Activated CD4-positive, CD25-positive, alpha-beta regulatory T cell treated with anti-CD3 and anti-CD28 coated beads, Interleukin-2, amount 50 U/mL, for 16 hours (primary cell): ENCODE measurements around the gene HIP1.
"Not testable (repeated sequence)": the region's sequence is repeated elsewhere in the genome, so short reads cannot be mapped to it uniquely, and the experiment has no call there.

Experiments used
- DNase-seq: peaks from one replicate; pipeline ENCODE4 v3.0.0-alpha.2; 2020; ENCODE audit warnings: low read depth, low spot score

The HIP1 gene

GRCh38 chr7:75616421-75617167 is 122.1 kb downstream of the HIP1 start:
- no peak for DNase-seq

- DNase-seq: no peak
Measured at GRCh38 chr7:75614401-75614800, 124.3 kb downstream of the HIP1 start.

GRCh38 chr7:75613351-75613750 is 125.4 kb downstream of the HIP1 start:
- no peak for DNase-seq

- no peak for DNase-seq
Measured at GRCh38 chr7:75611557-75612178, 127.1 kb downstream of the HIP1 start.

- DNase-seq: not testable (repeated sequence)
Measured at GRCh38 chr7:75609416-75609815, 129.3 kb downstream of the HIP1 start.

GRCh38 chr7:75608451-75609122 is 130.2 kb downstream of the HIP1 start:
- DNase-seq: no peak

GRCh38 chr7:75604408-75604807 is 134.3 kb downstream of the HIP1 start:
- DNase-seq: no peak

- not testable (repeated sequence) for DNase-seq
Measured at GRCh38 chr7:75602831-75603230, 135.9 kb downstream of the HIP1 start.

GRCh38 chr7:75601539-75601938 is 137.2 kb downstream of the HIP1 start:
- DNase-seq: no peak

- DNase-seq: not testable (repeated sequence)
Measured at GRCh38 chr7:75600748-75601147, 138.0 kb downstream of the HIP1 start.

- DNase-seq: no peak
Measured at GRCh38 chr7:75599244-75599781, 139.4 kb downstream of the HIP1 start.

- no peak for DNase-seq
Measured at GRCh38 chr7:75596727-75597614, 141.8 kb downstream of the HIP1 start.

GRCh38 chr7:75595766-75596165 is 143.0 kb downstream of the HIP1 start:
- DNase-seq: no peak

GRCh38 chr7:75593500-75594184 is 145.1 kb downstream of the HIP1 start:
- DNase-seq: not testable (repeated sequence)

- DNase-seq: no peak
Measured at GRCh38 chr7:75591467-75592255, 147.1 kb downstream of the HIP1 start.

GRCh38 chr7:75590373-75591005 is 148.3 kb downstream of the HIP1 start:
- no peak for DNase-seq

GRCh38 chr7:75584354-75584753 is 154.4 kb downstream of the HIP1 start:
- no peak for DNase-seq

- DNase-seq: no peak
Measured at GRCh38 chr7:75583255-75583654, 155.5 kb downstream of the HIP1 start.

GRCh38 chr7:75579899-75580298 is 158.8 kb downstream of the HIP1 start:
- DNase-seq: no peak

GRCh38 chr7:75578081-75578480 is 160.7 kb downstream of the HIP1 start:
- DNase-seq: no peak
